Gastrocnemius medialis (tissue), 4 donors: ENCODE results near the gene CTIF.

ENCODE experiments used
- CTCF ChIP-seq, 5 experiments: fragments of 450-650 bp in 3 of 5; fragments of 200-600 bp in 2 of 5; sonication (generic) in 2 of 5; IDR thresholded peaks in 4 of 5; conservative IDR thresholded peaks in 1 of 5; 1 replicate in 4 of 5; 2 replicates in 1 of 5; pipeline ENCODE4 v1.5.1; 2016 to 2019; ENCODE audit warnings: antibody characterized with exemption in 5 of 5, mild to moderate bottlenecking in 3 of 5, moderate library complexity in 3 of 5
- POLR2A ChIP-seq, 2 donors: fragments of 450-650 bp; IDR thresholded peaks; one replicate each; pipeline ENCODE4 v1.6.1; 2017; ENCODE audit warnings: antibody characterized with exemption in 2 of 2, mild to moderate bottlenecking in 2 of 2, moderate library complexity in 2 of 2

DNA sequence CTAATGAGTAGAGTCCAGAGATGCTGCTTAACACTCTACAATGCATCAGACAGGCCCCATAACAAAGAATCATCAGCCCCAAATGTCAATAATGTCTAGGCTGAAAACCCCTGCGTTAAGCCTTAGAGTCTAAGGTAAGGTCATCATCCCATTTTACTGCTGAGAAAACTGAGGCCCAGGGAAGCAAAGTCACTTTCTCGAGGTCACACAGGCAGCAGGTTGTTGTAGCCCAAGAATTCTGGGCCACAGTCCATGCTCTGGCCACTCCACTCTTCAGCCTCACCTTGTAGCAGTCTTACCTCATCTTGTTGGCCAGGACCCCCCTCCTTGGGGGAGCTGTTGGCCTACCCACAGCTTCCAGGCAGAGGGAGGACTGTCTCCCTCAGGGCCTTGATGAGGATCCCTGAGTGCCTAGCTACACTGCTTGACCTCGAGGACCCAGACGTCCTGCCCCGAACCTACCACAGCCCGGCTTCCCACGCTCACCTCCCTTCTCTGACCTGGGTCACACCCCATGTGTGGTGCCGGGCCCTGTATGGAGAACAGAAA is 357.6 kb downstream of the CTIF start:
- no peak for TF ChIP-seq CTCF (IDR thresholded peaks at IDR 0.05 in 4 of 5, conservative IDR thresholded peaks at IDR 0.05 in 1 of 5)
- TF ChIP-seq POLR2A (IDR thresholded peaks at IDR 0.05), result no peak
